Activated T-cell treated with anti-CD3 and anti-CD28 coated beads, Interleukin-2, amount 50 U/mL, for 24 hours (primary cell): Measurements from ENCODE around the gene NT5C1A.
A peak's percentile ranks its signal among the peaks of the same experiment; 100 is the strongest.

Experiments
- DNase-seq: peaks from one replicate; pipeline ENCODE4 v3.0.0-alpha.2; 2020
- H3K27ac Mint-ChIP-seq: 2 replicates; pipeline ENCODE4 v1.8.0; 2020; ENCODE audit warnings: mild to moderate bottlenecking, mixed read lengths
- H3K27me3 Mint-ChIP-seq: 2 replicates; pipeline ENCODE4 v1.8.0; 2020; ENCODE audit warnings: mixed read lengths
- H3K36me3 Mint-ChIP-seq: 2 replicates; pipeline ENCODE4 v1.8.0; 2020; ENCODE audit warnings: low read depth, mixed read lengths
- H3K4me1 Mint-ChIP-seq: 2 replicates; pipeline ENCODE4 v1.8.0; 2020; ENCODE audit warnings: low read depth, mixed read lengths
- H3K4me3 Mint-ChIP-seq: 2 replicates; pipeline ENCODE4 v1.8.0; 2020; ENCODE audit warnings: mild to moderate bottlenecking, moderate library complexity, mixed read lengths
- H3K9me3 Mint-ChIP-seq: 2 replicates; pipeline ENCODE4 v1.8.0; 2020; ENCODE audit warnings: mixed read lengths

The NT5C1A gene

DNA sequence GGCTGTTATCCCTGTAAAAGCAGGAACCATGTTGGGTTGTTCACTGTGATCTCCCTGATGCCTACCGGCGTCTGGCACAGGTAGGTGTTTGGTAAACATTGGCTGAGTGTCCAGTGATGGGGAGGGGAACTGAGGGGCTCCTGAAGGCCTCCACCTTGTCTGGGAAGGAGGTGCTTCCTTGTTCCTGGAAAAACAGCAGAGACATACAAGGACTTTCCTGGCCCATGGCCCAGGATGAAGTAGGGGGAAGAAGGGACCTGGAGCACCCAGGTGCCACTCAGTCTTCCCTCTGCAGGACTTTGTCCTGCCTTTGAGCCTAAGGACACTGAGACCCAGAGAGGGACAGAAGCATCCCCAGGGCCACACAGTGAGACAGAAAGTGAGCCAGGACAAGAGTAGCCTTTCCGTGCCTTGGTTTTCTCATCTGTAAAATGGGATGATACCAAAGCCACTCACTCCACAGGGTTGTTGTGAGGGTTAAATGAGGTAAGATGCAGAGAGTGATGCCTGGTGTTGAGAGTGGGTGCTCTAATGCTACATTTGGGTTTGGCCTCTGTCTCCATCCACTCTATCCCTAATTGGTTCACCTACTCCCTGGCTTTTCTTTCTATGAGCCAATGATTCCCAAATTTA lies 26.4 kb downstream of the NT5C1A start:
- H3K4me1 Mint-ChIP-seq: no peaks in the 10 kb centered on the region
- H3K36me3 Mint-ChIP-seq: no peaks in the 10 kb centered on the region
- no peaks in the 10 kb centered on the region for H3K9me3 Mint-ChIP-seq
- H3K27ac Mint-ChIP-seq: no peak overlapping the region
- H3K4me3 Mint-ChIP-seq: no peak overlapping the region
- DNase-seq: no peak
- H3K27me3 Mint-ChIP-seq: no peaks in the 10 kb centered on the region

DNA sequence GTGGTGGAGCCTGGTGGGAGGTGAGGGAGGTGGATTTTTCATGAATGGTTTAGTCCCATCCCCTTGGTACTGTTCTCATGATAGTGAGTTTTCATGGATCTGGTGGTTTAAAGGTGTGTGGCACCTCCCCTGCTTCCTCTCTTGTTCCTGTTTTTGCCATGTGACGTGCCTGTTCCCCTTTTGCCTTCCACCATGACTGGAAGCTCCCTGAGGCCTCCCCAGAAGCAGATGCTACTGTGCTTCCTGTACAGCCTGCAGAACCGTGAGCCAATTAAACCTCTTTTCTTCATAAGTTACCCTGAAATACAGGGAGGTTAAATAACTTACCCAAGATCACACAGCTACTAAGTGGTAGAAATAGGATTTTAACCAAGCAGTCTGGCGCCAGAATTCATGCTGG lies 28.2 kb downstream of the NT5C1A start:
- no peak overlapping the region for H3K27ac Mint-ChIP-seq

DNA sequence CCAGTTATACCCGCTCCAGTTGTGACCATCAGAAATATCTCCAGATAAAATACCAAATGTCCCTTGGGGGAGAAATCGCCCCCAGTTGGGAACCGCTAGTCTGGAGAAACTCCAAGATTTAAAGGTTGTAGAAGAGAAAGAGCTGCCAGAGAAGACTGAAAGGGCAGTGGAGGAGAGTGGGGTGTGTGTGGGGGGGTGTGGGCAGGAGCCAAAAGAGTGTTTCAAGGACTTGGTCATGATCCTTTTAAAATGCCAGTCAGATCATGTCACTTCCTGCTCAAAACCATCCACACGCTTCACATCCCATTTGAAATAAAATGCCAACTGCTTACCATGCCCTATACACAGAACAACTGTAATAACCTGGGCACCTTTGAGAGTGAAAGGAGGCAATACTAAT lies 29.1 kb downstream of the NT5C1A start:
- Mint-ChIP-seq H3K27me3 (peaks cover 17% of the 10 kb centered on the region), H3K27ac (no peak overlapping the region), H3K36me3 (no peaks in the 10 kb centered on the region), H3K9me3 (no peaks in the 10 kb centered on the region), H3K4me3 (no peak overlapping the region), H3K4me1 (peaks cover 3% of the 10 kb centered on the region)
- no peak for DNase-seq

More for the DNA sequence above, 28.2 kb downstream of the NT5C1A start:
- peaks cover 3% of the 10 kb centered on the region for H3K4me1 Mint-ChIP-seq
- no peaks in the 10 kb centered on the region for H3K9me3 Mint-ChIP-seq
- H3K36me3 Mint-ChIP-seq: no peaks in the 10 kb centered on the region
- no peak for DNase-seq
- no peak overlapping the region for H3K4me3 Mint-ChIP-seq
- H3K27me3 Mint-ChIP-seq: peaks cover 8% of the 10 kb centered on the region

DNA sequence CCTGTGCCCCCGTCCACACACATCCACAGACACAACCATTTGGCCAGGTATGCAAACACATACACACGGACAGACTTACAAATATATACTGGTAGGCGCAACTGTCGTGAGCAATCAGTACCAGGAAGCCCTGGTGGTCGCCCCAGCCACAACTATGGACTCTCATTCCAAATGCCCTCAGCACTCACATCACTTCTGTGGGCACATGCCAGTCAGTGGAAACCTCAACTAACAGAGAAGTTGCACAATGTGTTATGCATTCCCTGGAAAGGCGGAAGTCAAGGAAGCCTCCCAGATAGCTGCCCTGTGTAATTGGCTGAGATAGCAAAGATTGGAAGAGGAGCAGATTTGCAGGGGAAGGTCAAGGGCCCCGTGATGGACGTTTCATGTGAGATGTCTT lies 31.0 kb downstream of the NT5C1A start:
- Mint-ChIP-seq H3K9me3 (no peaks in the 10 kb centered on the region), H3K27ac (no peak overlapping the region), H3K27me3 (peaks cover 35% of the 10 kb centered on the region), H3K4me1 (peaks cover 3% of the 10 kb centered on the region), H3K4me3 (no peak overlapping the region), H3K36me3 (no peaks in the 10 kb centered on the region)
- DNase-seq: no peak

DNA sequence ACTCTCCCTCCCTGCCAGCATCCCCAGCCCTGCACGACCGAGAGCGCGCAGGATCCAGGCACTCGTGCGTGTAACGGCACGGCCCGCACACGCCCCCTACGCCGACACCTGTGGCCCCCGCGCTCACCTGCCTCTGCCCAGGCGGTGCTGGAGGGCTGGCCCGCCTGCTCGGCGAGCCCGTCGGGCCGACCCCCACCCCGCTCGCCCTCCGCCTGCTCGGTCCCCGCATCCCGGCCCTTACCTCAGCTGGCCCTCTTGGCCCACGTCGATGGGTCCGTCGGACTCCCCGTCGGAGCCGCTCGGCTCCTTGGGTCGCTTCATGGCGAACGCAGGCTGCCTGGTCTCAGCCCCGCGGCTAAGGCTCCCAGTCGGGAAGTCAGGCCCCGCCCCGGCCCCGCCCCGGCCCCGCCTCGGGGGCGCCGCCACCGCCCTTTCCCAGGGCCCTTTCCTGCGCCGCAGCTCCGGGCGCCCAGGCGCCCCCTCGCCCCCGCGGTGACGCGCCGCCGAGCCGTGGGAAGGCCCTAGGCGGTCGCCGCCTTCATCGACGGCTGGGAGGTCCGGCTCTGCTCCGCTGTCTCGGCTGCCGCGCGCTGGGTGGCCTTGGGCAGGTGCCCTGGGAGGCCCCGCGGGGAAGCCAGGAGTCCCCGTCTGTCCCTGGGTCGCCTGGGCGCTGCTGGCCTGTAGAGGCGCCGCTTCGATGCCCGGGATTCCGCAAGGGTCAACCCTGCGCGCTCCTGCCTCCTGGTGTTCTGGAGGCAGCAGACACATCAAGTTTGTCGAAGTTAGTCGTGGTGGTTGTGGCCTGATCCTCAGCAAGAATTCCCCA lies 32.4 kb downstream of the NT5C1A start, which contains the start of gene HEYL:
Gene HEYL (minus strand): TSS at position 339 of the 826 bp plus-strand sequence. CDS start 18 bp downstream, at position 321.
- no peaks in the 10 kb centered on the region for H3K9me3 Mint-ChIP-seq
- no peak within 1 kb of the TSS for H3K27ac Mint-ChIP-seq
- H3K27me3 Mint-ChIP-seq: peaks cover 47% of the 10 kb centered on the region
- H3K36me3 Mint-ChIP-seq: no peaks in the 10 kb centered on the region
- H3K4me1 Mint-ChIP-seq: peaks cover 3% of the 10 kb centered on the region
- H3K4me3 Mint-ChIP-seq: peak within 1 kb of the TSS; percentile 59
- peak; percentile 86 for DNase-seq

DNA sequence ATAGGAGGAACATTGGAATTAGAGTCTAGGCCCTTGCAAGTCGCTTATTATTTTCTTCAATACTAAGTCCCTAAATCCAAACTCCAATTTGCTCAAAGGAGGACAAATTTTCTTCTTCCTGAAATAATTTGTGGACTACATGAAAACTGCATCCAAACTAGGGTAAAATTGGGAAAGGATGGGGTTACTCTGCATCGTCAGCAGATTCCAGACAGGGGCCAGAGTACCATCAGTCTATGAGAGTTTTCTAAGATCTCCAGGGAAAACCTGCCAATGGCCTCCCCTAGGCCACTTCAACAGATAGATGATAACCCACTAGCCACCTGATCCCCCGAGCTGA lies 33.0 kb downstream of the NT5C1A start:
- DNase-seq: no peak
- H3K27ac Mint-ChIP-seq: no peak overlapping the region
- peaks cover 3% of the 10 kb centered on the region for H3K4me1 Mint-ChIP-seq
- H3K9me3 Mint-ChIP-seq: no peaks in the 10 kb centered on the region
- H3K36me3 Mint-ChIP-seq: no peaks in the 10 kb centered on the region
- peak overlapping the region; percentile 40 for H3K4me3 Mint-ChIP-seq
- H3K27me3 Mint-ChIP-seq: peaks cover 52% of the 10 kb centered on the region

DNA sequence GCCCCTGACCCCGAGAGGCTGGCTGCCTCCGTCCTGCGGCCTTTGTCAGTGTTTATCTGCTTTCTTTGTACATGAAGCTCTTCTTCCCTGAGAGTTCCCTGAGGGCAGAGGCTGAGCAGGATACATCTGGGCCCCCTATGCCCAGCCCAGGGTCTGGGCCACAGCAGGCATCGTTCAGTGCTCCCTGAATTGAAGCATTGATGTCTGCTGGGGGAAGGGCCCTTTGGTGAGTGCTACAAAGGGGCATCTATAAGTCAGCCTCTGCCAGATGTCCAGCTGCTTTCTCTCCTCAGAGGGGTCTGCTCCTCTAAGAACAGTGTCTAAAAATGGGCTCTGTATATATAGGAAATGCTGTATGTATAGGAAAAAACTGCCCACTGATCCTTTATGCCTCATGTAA lies 34.5 kb downstream of the NT5C1A start:
- Mint-ChIP-seq H3K27me3 (peaks cover 59% of the 10 kb centered on the region), H3K4me3 (no peak overlapping the region), H3K27ac (no peak overlapping the region), H3K36me3 (no peaks in the 10 kb centered on the region), H3K9me3 (no peaks in the 10 kb centered on the region), H3K4me1 (peaks cover 3% of the 10 kb centered on the region)
- no peak for DNase-seq

DNA sequence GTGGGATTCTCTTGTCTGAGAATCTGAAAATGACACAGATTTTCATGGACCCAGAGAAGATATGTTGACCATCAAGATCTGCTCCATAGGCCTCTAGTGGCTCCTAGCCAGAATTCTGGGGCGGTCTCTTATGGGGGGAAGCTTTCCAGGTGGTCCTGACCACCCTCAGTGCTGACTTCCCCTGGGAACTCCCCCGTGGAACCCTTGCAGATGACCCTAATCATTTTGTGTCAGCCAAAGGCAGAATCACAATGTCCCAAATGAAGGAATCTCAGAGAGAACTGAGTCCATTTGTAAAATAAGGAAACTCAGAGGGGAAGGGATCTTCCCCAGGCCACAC lies 36.1 kb downstream of the NT5C1A start:
- no peak overlapping the region for H3K4me3 Mint-ChIP-seq
- H3K27me3 Mint-ChIP-seq: peaks cover 59% of the 10 kb centered on the region
- no peak for DNase-seq
- H3K36me3 Mint-ChIP-seq: no peaks in the 10 kb centered on the region
- H3K27ac Mint-ChIP-seq: no peak overlapping the region
- peaks cover 16% of the 10 kb centered on the region for H3K4me1 Mint-ChIP-seq
- no peaks in the 10 kb centered on the region for H3K9me3 Mint-ChIP-seq

- Mint-ChIP-seq H3K4me3 (no peak overlapping the region), H3K27me3 (peaks cover 59% of the 10 kb centered on the region), H3K9me3 (no peaks in the 10 kb centered on the region), H3K36me3 (no peaks in the 10 kb centered on the region), H3K4me1 (peaks cover 17% of the 10 kb centered on the region), H3K27ac (no peak overlapping the region)
- no peak for DNase-seq
These were observed 36.6 kb downstream of the NT5C1A start for GRCh38 chr1:39635205-39635870.

DNA sequence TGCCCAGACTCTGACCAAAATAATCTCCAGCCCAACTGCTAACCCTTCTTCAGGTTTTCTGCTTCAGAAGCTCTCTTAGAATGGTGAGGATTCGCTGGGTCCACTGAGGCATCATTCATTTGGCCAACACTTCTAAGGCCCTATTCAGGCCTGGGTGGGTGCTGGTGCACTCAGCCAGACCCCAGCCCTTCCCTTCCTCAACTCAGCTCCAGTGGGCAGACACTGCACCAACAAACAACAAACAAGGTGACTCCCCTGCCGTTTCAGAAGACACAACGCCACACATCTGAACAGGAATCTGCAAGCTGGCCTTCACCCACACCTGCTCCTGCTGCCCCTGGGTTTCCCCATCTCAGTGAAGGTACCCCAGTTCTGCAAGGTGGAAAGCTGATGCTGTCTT lies 38.5 kb downstream of the NT5C1A start:
- H3K36me3 Mint-ChIP-seq: no peaks in the 10 kb centered on the region
- no peaks in the 10 kb centered on the region for H3K9me3 Mint-ChIP-seq
- no peak overlapping the region for H3K4me3 Mint-ChIP-seq
- DNase-seq: no peak
- H3K4me1 Mint-ChIP-seq: peaks cover 19% of the 10 kb centered on the region
- peaks cover 48% of the 10 kb centered on the region for H3K27me3 Mint-ChIP-seq
- H3K27ac Mint-ChIP-seq: no peak overlapping the region

- no peak overlapping the region for H3K4me3 Mint-ChIP-seq
- no peaks in the 10 kb centered on the region for H3K9me3 Mint-ChIP-seq
- no peak overlapping the region for H3K27ac Mint-ChIP-seq
- H3K27me3 Mint-ChIP-seq: peaks cover 43% of the 10 kb centered on the region
- no peaks in the 10 kb centered on the region for H3K36me3 Mint-ChIP-seq
- peaks cover 19% of the 10 kb centered on the region for H3K4me1 Mint-ChIP-seq
- no peak for DNase-seq
These were observed 39.1 kb downstream of the NT5C1A start for GRCh38 chr1:39632682-39633417.

- no peaks in the 10 kb centered on the region for H3K36me3 Mint-ChIP-seq
- H3K4me3 Mint-ChIP-seq: no peak overlapping the region
- H3K27me3 Mint-ChIP-seq: peaks cover 37% of the 10 kb centered on the region
- H3K4me1 Mint-ChIP-seq: peaks cover 19% of the 10 kb centered on the region
- no peak overlapping the region for H3K27ac Mint-ChIP-seq
- no peak for DNase-seq
- H3K9me3 Mint-ChIP-seq: no peaks in the 10 kb centered on the region
These were observed 39.6 kb downstream of the NT5C1A start for GRCh38 chr1:39632323-39632681.

GRCh38 chr1:39631361-39632322 lies 40.3 kb downstream of the NT5C1A start:
- Mint-ChIP-seq H3K9me3 (no peaks in the 10 kb centered on the region), H3K4me1 (peaks cover 19% of the 10 kb centered on the region), H3K27me3 (peaks cover 31% of the 10 kb centered on the region), H3K4me3 (no peak overlapping the region), H3K36me3 (no peaks in the 10 kb centered on the region), H3K27ac (peak overlapping the region; percentile 63)
- DNase-seq: no peak
